Right lung (tissue), 5 donors: Measurements from ENCODE around the gene RTKN2. TPM values are rescaled to one million over a fixed set of nuclear protein-coding genes. Genes with fewer than 3 reads are reported as not detected.

ENCODE experiments used
- DNase-seq, 2 donors: peaks; one replicate each; pipeline ENCODE4 v3.0.0-alpha.2; 2013
- polyA plus RNA-seq, 5 donors: library from polyadenylated mRNA; unstranded; fragments of 120-200 nt; gene quantifications; one replicate each; pipeline versions ENCODE4 v1.2.1 to v1.2.3, GENCODE V29; 2013; ENCODE audit warnings: inconsistent platforms in 1 of 5, low replicate concordance in 1 of 5; ENCODE audit not compliant: insufficient read length in 5 of 5, insufficient read depth in 1 of 5

Gene RTKN2
- polyA plus RNA-seq, 5 donors = 6.0 to 26.0 (median 12.9) TPM

- DNase-seq = no peak
Observed at GRCh38 chr10:62230344-62231121, 38.1 kb downstream of the RTKN2 start.

GRCh38 chr10:62225362-62225761 lies 43.3 kb downstream of the RTKN2 start:
- no peak for DNase-seq

GRCh38 chr10:62224606-62225005 lies 44.0 kb downstream of the RTKN2 start:
- DNase-seq = no peak

DNA sequence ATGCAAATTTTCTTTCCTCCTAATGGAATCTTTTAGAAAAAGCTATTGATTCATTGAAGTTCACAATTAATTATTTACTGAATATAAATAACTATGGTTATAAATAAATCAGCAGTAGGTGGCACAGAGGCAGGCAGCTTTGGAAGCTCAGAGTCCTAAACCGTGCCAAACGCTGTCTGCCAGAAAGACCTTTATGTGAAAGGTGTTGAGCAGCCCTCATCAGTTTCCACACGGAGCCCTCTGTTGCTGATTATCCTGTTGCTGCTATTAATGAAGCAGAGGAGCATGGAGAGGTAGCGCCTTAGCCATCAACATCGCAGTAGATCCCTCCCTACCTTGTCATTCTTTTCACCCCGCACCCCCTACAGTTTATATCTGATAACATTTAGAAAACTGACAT lies 51.0 kb downstream of the RTKN2 start:
- DNase-seq = no peak

- no peak for DNase-seq
Observed at GRCh38 chr10:62214364-62214874, 54.2 kb downstream of the RTKN2 start.

- DNase-seq = no peak
Observed at GRCh38 chr10:62205750-62206399, 62.8 kb downstream of the RTKN2 start.

GRCh38 chr10:62199584-62199983 lies 69.1 kb downstream of the RTKN2 start:
- no peak for DNase-seq

DNA sequence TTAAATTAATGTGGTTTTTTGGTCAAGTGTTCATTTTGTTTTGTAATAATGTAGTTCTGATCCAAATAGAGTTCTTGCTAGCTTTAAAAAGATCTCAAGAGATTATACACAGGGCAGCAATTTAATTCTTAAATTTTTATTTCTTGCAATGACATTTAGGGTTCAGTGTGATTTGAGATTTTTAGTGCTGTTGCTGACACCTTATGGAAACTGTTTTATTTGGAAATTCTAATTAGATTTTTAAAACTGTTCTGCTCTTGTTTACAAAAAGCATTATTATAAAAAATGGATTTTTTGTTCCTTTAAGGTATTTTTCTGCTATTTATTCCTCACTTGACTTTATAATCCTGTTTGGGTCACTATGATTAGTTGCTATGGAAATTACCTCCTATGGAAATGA lies 72.1 kb downstream of the RTKN2 start:
- DNase-seq = no peak

GRCh38 chr10:62195675-62195926 lies 73.0 kb downstream of the RTKN2 start:
- DNase-seq = no peak

- DNase-seq = no peak
Observed at GRCh38 chr10:62194924-62195674, 73.5 kb downstream of the RTKN2 start.

DNA sequence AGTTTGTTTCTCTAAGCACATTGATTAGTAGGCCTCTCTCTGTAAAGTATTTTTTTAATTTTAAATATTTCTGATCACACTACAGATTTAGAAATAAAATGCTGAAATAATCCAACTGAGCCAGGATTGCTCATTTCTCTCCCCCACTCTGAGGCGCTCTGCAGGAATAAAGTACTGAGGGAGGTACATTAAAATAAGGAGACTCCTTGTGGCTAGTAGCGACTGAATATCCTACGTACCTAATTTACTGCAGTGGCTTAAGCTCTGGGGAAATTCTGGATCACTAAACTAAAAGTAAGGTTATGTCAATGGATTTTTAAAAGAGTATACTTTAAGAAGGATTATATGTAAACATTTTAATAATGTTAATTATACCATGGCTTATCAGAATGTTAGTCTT lies 75.2 kb downstream of the RTKN2 start:
- no peak for DNase-seq

DNA sequence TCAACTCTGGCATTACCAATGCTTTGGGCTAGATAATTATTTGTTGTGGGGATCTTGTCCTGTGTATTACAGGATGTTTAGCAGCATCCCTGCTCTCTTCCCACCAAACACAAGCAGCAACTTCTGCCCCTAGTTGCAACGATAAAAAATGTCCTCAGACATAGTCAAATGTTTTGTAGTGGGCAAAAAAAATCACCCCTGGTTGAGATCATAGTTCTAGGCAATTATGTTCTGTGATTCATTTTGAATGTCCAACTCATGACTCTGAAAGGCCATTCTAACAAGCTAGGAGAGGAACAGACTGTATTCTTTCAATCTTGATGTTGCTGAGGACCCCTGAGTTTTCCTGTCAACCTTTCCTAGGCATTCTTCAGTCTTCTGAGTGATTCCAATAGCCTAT lies 79.5 kb downstream of the RTKN2 start:
- DNase-seq = no peak

DNA sequence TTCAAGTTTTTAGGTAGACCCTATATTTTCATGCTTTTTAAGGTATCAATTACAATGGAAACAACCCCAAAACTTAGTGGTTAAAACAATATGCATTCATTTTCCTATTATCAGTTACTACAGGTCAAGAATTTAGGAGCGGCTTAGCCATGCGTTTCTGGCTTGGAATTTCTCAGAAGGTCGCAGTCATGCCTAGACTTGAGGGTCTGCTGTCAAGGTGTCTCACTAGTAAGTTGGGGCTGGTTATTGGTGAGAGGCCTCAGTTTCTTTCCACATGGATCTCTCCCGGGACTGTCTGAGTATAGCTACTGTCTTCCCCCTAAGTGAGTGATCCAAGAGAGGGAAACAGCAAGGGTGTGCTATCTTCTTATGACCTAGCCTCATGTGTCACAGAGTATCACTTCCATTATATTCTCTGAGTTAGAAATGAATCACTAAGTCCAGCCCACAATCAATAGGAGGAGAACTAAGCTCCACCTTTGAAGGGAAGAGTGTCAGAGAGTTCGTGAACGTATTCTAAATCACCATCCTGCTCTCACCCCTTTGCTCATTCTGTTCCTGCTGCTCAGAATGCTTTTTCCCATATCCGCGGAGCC lies 80.5 kb downstream of the RTKN2 start:
- no peak for DNase-seq

- no peak for DNase-seq
Observed at GRCh38 chr10:62186999-62187675, 81.5 kb downstream of the RTKN2 start.

DNA sequence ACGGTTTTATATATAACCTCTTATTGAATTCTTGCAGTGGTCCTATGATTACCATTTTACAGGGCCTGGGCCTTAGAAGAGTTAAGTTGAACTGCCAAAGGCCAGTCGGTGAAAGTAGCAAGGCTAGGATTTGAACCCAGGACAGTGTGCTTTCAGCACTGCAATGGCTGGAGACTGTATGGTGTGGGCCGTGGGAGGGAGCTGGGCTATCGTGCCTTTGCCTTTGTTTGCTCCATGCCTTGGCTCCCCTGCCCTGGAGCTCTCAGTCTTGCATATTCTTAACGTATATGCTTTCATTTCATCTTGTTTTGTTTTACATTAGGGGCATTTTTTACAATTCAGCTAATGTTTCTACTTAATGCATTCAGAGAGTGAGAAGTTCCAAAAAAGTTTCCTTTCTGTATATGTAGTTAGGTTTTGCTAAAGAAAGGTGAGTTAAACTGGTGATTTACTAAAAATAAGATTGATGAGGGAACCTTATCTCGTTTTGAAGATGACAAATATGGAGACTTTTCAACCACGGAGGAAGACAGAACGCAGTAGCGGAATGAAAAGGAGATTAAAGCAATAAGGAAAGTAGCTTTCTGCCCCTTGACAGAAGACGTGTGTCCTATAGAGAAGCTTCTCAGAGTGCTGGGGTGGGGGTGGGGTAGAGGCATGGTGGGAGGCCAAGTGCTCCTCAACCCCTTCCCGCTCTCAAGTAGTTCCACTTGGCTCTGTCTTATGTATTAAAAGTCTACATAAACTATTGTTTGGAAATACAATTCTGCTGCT lies 82.5 kb downstream of the RTKN2 start:
- DNase-seq = peak; percentile 17 to 20

DNA sequence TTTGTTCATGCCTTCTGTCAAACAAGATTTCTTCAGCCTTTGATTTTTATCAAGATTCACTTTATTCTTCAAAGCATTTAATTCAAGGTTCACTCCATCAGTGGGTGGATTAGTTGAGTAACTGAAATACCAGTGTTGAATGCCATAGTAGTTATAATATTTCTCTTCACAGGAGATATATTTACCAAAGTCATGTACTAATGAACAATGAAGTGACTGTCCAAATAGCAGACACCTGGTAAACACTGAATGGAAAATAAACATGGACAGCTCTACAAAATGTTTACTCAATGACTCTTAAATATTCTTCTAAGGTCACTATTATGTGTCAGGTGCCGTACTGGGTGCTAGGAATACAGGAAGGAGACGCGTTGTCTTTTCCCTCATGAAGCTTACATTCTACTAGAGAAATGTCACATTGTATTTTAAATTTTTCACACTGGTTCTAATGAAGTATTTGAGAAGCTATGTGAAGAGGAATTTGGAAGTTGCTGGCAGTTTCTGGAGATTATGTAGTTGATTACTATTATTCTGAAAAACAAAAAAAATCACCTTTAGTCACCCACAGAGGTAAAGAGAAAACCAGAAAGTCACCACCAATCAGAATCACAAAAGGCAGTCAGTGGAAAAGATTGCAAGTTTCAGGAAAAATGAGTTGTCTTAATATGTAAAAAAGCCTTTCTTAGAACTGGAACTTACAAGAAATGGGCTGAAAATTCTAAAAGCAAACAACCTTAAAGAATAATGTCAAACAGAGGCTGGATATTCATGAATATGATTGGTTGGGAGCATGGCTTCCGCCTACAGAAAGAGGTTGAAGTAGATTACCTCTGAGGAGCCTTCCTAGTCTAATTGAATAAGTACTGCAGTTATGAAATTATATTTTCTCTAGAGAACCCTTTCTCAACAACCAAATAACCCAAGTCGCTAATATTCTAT lies 84.5 kb downstream of the RTKN2 start:
- DNase-seq = no peak

DNA sequence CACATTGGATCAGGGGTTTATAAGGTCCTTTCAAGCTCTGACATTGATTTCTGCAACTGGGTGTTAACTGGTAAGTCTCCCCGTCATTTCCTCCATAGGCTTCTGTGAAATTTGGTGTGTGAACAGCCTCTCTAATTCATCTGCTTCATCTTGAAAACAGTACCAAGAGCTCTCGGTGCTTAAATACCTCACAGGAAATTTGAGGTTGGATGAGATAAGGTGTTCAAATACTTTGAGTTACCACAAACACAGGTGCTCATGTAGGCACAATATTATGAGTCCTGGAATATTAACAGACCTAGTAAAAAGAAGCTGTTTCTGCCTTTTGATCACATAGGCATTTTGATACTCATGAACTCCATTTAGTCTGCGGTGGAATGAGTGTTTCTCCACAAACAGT lies 85.2 kb downstream of the RTKN2 start:
- DNase-seq = no peak

DNA sequence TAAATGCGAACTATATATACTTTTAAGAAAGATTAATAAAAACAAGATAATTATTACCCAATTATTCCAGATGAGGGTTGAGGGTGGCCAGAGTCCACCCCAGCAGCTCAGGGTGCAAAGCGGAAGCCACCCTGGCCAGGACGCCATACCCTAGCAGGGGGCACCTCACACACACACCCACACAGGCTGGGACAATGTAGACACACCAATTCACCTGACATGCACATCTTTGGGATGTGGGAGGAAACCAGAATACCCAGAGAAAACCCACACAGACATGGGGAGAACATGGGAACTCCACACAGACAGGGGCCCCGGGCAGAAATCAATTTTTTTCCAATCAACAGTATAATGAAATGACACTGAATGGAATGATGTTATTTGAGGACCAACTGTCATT lies 86.0 kb downstream of the RTKN2 start:
- DNase-seq = no peak

DNA sequence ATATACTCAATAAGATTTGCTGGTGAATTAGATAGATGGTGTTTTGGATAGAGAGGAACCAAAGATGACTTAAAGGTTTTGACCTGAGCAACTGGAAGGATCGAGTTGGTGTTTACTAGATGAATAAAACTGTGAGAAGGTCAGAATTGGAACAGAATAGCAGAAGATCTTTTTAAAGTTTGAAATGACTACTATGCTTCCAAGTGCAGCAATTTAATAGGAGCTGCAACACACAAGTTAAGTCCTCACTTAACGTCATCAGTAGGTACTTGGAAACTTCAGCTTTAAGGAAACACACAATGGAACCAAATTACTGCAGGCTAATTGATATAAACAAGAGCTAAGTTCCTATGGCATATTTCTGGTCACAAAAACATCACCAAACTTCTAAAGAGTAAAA lies 86.5 kb downstream of the RTKN2 start:
- no peak for DNase-seq

- DNase-seq = no peak
Observed at GRCh38 chr10:62180677-62181076, 88.0 kb downstream of the RTKN2 start.
